Upper lobe of left lung (tissue), 4 donors: ENCODE results near the gene ARFIP1.

Experiments used
- CTCF ChIP-seq, 6 experiments: fragments of 450-650 bp in 4 of 6; fragments of 200-600 bp in 2 of 6; sonication (generic) in 2 of 6; IDR thresholded peaks; one replicate each; pipeline ENCODE4 v1.5.1; 2016 to 2019; ENCODE audit warnings: antibody characterized with exemption in 6 of 6
- POLR2A ChIP-seq, 4 donors: fragments of 450-650 bp; IDR thresholded peaks; one replicate each; pipeline ENCODE4 v1.5.1; 2016 to 2017; ENCODE audit warnings: antibody characterized with exemption in 4 of 4, mild to moderate bottlenecking in 2 of 4

- no peak for TF ChIP-seq CTCF (IDR thresholded peaks at IDR 0.05)
- no peak for TF ChIP-seq POLR2A (IDR thresholded peaks at IDR 0.05)
Measured at GRCh38 chr4:152836936-152837335, 57.2 kb downstream of the ARFIP1 start.
